B cell (primary cell): Measurements from ENCODE around the gene MYO6. TPM values are rescaled to one million over a fixed set of nuclear protein-coding genes. Genes with fewer than 3 reads are reported as not detected.

Source experiments
- ATAC-seq: fragments of 200-7000 bp; cut with Tn5 transposase; one replicate; pipeline ENCODE4 v1.10.0; 2021; ENCODE audit warnings: low read depth, mild to moderate bottlenecking, moderate number of reproducible peaks, moderate library complexity
- CTCF ChIA-PET: fragments of 350-600 bp; sonication (Branson Sonifier 250); formaldehyde crosslinking; loops from one replicate; lab custom pipeline; 2021; ENCODE audit warnings: antibody characterized with exemption, inconsistent platforms; lab: Charles Lee
- POLR2A ChIA-PET: fragments of 350-600 bp; sonication (Branson Sonifier 250); formaldehyde crosslinking; loops from one replicate; lab custom pipeline; 2021; ENCODE audit warnings: antibody characterized with exemption; lab: Charles Lee
- DNase-seq: peaks from one replicate; pipeline ENCODE4 v3.0.0; 2013
- H2AFZ ChIP-seq: 2 replicates; pipeline ENCODE4 v1.6.1; 2012; ENCODE audit warnings: mild to moderate bottlenecking, low read depth, low read length; ENCODE audit not compliant: insufficient read depth, poor library complexity, severe bottlenecking
- H3K27ac ChIP-seq, 2 donors: 1 replicate in 1 of 2; 2 replicates in 1 of 2; pipeline ENCODE4 v1.5.1; 2012 to 2013; ENCODE audit warnings: low read length in 2 of 2, mild to moderate bottlenecking in 2 of 2, moderate library complexity in 1 of 2
- H3K27me3 ChIP-seq, 4 experiments: fragments of 200-600 bp in 1 of 4; sonication (generic) in 1 of 4; replicated peaks in 1 of 4; 1 replicate in 2 of 4; 2 replicates in 2 of 4; pipeline versions ENCODE4 v1.6.1 to v1.7.0; 2013 to 2016; ENCODE audit warnings: low read length in 3 of 4, mild to moderate bottlenecking in 2 of 4, mixed read lengths in 1 of 4, moderate library complexity in 1 of 4; ENCODE audit not compliant: insufficient read depth in 4 of 4, control insufficient read depth in 3 of 4; ENCODE audit errors: control extremely low read depth in 1 of 4
- H3K36me3 ChIP-seq, 2 experiments: replicated peaks in 1 of 2; 1 replicate in 1 of 2; 2 replicates in 1 of 2; pipeline versions ENCODE4 v1.6.1 to v1.7.1; 2013; ENCODE audit warnings: low read length in 1 of 2; ENCODE audit not compliant: insufficient read depth in 2 of 2, control insufficient read depth in 1 of 2; ENCODE audit errors: control extremely low read depth in 1 of 2, extremely low read depth in 1 of 2
- H3K4me1 ChIP-seq, 2 donors: fragments of 200-600 bp in 1 of 2; sonication (generic) in 1 of 2; 1 replicate in 1 of 2; 2 replicates in 1 of 2; pipeline versions ENCODE4 v1.5.1 to v1.6.1; 2013 to 2017; ENCODE audit warnings: low read length in 2 of 2; ENCODE audit not compliant: control insufficient read depth in 2 of 2, insufficient read depth in 2 of 2
- H3K4me2 ChIP-seq: replicated peaks from 2 replicates; pipeline ENCODE3; 2012; ENCODE audit warnings: mild to moderate bottlenecking, low read depth, low read length; ENCODE audit not compliant: poor library complexity, severe bottlenecking
- H3K4me3 ChIP-seq, 5 experiments: fragments of 200-600 bp in 1 of 5; sonication (generic) in 1 of 5; 1 replicate in 3 of 5; 2 replicates in 2 of 5; pipeline versions ENCODE4 v1.5.1 to v1.7.0; 2011 to 2016; ENCODE audit warnings: low read length in 4 of 5, mild to moderate bottlenecking in 4 of 5, low read depth in 2 of 5, control low read depth in 1 of 5, moderate library complexity in 1 of 5; ENCODE audit not compliant: insufficient read depth in 1 of 5; ENCODE audit errors: control extremely low read depth in 1 of 5, extremely low read depth in 1 of 5
- H3K79me2 ChIP-seq: fragments of 200-600 bp; sonication (generic); one replicate; pipeline ENCODE4 v1.6.0; 2016; ENCODE audit warnings: low read length; ENCODE audit not compliant: control insufficient read depth, insufficient read depth
- H3K9ac ChIP-seq: fragments of 200-600 bp; sonication (generic); 2 replicates; pipeline ENCODE4 v1.6.1; 2017; ENCODE audit warnings: mild to moderate bottlenecking, low read length, moderate library complexity
- H3K9me3 ChIP-seq, 3 donors: one replicate each; pipeline versions ENCODE4 v1.6.1 to v1.7.1; 2013; ENCODE audit warnings: low read length in 2 of 3; ENCODE audit not compliant: control insufficient read depth in 2 of 3, insufficient read depth in 1 of 3; ENCODE audit errors: control extremely low read depth in 1 of 3
- H4K20me1 ChIP-seq: 2 replicates; pipeline ENCODE4 v1.6.0; 2012; ENCODE audit warnings: mild to moderate bottlenecking, low read length; ENCODE audit not compliant: insufficient read depth, control insufficient read depth, poor library complexity, severe bottlenecking
- H3K27ac Mint-ChIP-seq: one replicate; pipeline ENCODE4 v1.8.0; 2021; ENCODE audit warnings: mixed read lengths
- H3K27me3 Mint-ChIP-seq: one replicate; pipeline ENCODE4 v1.8.0; 2021; ENCODE audit warnings: mixed read lengths
- H3K4me1 Mint-ChIP-seq: one replicate; pipeline ENCODE4 v1.8.0; 2021; ENCODE audit warnings: mixed read lengths
- H3K4me3 Mint-ChIP-seq: one replicate; pipeline ENCODE4 v1.8.0; 2021; ENCODE audit warnings: mixed read lengths
- H3K9me3 Mint-ChIP-seq: one replicate; pipeline ENCODE4 v1.8.0; 2022; ENCODE audit warnings: mixed read lengths; ENCODE audit not compliant: insufficient read depth
- EZH2 ChIP-seq: IDR thresholded peaks from 2 replicates; pipeline ENCODE4 v1.6.1; 2012; ENCODE audit warnings: borderline replicate concordance, low read depth, mild to moderate bottlenecking, moderate library complexity, low read length; ENCODE audit not compliant: insufficient read depth, poor library complexity, severe bottlenecking
- intact Hi-C: fragments of 100-400 bp; cut with micrococcal nuclease; formaldehyde crosslinking; loops from one replicate; pipeline ENCODE4 v1.10.0; 2022
- polyA plus RNA-seq: library from polyadenylated mRNA; depleted of rRNA; stranded (reverse); fragments of >200 nt; gene quantifications from 2 replicates; pipeline ENCODE4 v1.2.3, GENCODE V29; 2012
- total RNA-seq, 2 donors: library from RNA; stranded (reverse); fragments of 120-200 nt in 1 of 2; gene quantifications; 1 replicate in 1 of 2; 2 replicates in 1 of 2; pipeline versions ENCODE4 v1.2.3 to v1.2.4, GENCODE V29; 2013 to 2022
- TF ChIP-seq, protein P1 (sequence below): fragments of 200-600 bp; IDR thresholded peaks from one replicate; pipeline ENCODE4 v1.8.0; 2022; ENCODE audit warnings: antibody characterized with exemption, mild to moderate bottlenecking

MYO6 gene
- total and polyA plus RNA-seq, 2 donors (not counting 1 experiment from before 2014, with no cell fraction given), result 0.09 to 0.59 TPM

DNA sequence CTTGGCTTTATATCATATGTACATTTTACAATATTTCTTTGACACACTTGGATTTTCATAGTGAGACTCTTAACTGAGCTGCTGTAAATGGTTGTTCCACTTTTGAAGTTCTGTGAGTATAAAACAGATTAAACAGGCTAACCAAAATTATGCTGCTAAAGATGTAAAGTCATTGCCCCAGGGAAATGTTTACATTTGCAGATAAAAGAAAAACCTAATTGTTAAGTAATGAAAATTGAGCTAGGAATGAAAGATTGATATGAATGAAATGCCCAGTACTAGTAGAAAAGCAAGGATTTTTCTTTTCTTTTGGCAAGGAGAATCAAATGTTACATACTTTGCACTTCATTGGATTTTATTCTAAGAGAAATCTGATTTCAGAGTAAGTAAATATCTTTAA lies 164.0 kb downstream of the MYO6 start:
- H3K79me2 ChIP-seq, result no peaks in the 10 kb centered on the region
- Mint-ChIP-seq H3K4me3 (no peak overlapping the region), H3K27ac (no peak overlapping the region), H3K4me1 (no peaks in the 10 kb centered on the region), H3K27me3 (peaks cover 3% of the 10 kb centered on the region), H3K9me3 (no peaks in the 10 kb centered on the region)
- H3K27me3 ChIP-seq, result no peaks in the 10 kb centered on the region
- H3K9me3 ChIP-seq, result no peaks in the 10 kb centered on the region
- DNase-seq (no peak), ATAC-seq (no peak)
- no peak overlapping the region for H3K4me3 ChIP-seq
- ChIA-PET CTCF (interaction anchor here (1.2 kb wide), 1 partner anchor 22 kb away, joined by 3 read pairs; no protein-coding TSS in a partner anchor), POLR2A (no interaction called here)
- TF ChIP-seq, protein P1, sequence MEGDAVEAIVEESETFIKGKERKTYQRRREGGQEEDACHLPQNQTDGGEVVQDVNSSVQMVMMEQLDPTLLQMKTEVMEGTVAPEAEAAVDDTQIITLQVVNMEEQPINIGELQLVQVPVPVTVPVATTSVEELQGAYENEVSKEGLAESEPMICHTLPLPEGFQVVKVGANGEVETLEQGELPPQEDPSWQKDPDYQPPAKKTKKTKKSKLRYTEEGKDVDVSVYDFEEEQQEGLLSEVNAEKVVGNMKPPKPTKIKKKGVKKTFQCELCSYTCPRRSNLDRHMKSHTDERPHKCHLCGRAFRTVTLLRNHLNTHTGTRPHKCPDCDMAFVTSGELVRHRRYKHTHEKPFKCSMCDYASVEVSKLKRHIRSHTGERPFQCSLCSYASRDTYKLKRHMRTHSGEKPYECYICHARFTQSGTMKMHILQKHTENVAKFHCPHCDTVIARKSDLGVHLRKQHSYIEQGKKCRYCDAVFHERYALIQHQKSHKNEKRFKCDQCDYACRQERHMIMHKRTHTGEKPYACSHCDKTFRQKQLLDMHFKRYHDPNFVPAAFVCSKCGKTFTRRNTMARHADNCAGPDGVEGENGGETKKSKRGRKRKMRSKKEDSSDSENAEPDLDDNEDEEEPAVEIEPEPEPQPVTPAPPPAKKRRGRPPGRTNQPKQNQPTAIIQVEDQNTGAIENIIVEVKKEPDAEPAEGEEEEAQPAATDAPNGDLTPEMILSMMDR, result no peak
- no peak for TF ChIP-seq EZH2
- no peaks in the 10 kb centered on the region for H4K20me1 ChIP-seq
- no peak overlapping the region for H3K4me2 ChIP-seq
- intact Hi-C loops, result no loop called here
- no peak overlapping the region for H3K27ac ChIP-seq
- H3K4me1 ChIP-seq, result no peaks in the 10 kb centered on the region
- no peak overlapping the region for H3K9ac ChIP-seq
- no peak overlapping the region for H2AFZ ChIP-seq
- no peaks in the 10 kb centered on the region for H3K36me3 ChIP-seq

DNA sequence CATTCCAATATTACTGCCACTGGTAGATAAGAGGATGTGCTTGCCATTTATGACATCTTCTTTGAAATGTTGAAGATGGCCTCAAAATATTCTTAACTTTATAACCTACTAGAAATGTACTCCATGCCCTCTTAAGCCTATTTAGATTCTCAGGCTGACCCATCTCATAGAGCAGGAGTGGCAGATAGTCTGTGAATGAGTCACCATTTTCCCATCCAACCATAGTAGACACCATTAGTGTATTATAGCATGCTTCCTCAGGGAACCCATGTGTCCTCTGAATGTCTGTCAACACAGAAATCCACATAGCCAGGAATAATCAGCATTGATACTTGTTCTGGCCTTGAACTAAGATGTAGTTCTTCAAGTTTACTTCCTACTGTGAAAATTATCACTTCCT lies 173.2 kb downstream of the MYO6 start:
- H3K36me3 ChIP-seq, result no peaks in the 10 kb centered on the region
- H3K4me1 ChIP-seq, result no peaks in the 10 kb centered on the region
- H3K9me3 ChIP-seq, result no peaks in the 10 kb centered on the region
- DNase-seq (no peak), ATAC-seq (no peak)
- ChIA-PET POLR2A (no interaction called here), CTCF (no interaction called here)
- Mint-ChIP-seq H3K27ac (no peak overlapping the region), H3K27me3 (peaks cover 14% of the 10 kb centered on the region), H3K4me1 (no peaks in the 10 kb centered on the region), H3K9me3 (no peaks in the 10 kb centered on the region), H3K4me3 (no peak overlapping the region)
- H4K20me1 ChIP-seq, result no peaks in the 10 kb centered on the region
- H3K79me2 ChIP-seq, result no peaks in the 10 kb centered on the region
- TF ChIP-seq, protein P1, result no peak
- TF ChIP-seq EZH2, result no peak
- H3K4me2 ChIP-seq, result no peak overlapping the region
- no peaks in the 10 kb centered on the region for H3K27me3 ChIP-seq
- no peak overlapping the region for H3K4me3 ChIP-seq
- no peak overlapping the region for H2AFZ ChIP-seq
- no peak overlapping the region for H3K27ac ChIP-seq
- intact Hi-C loops, result no loop called here
- H3K9ac ChIP-seq, result no peak overlapping the region
